GM12892 (cell line): ENCODE data around the gene CALM3.

Source experiments
- POLR2A ChIP-seq: IDR thresholded peaks from 2 replicates; pipeline ENCODE4 v1.6.1; 2011; ENCODE audit warnings: low read depth, low read length, control low read depth
- POLR2AphosphoS5 ChIP-seq: IDR thresholded peaks from 2 replicates; pipeline ENCODE4 v1.6.1; 2011; ENCODE audit warnings: low read depth, low read length, control low read depth

GRCh38 chr19:46552891-46553290 is 48.2 kb upstream of the CALM3 start:
- TF ChIP-seq POLR2AphosphoS5: no peak
- no peak for TF ChIP-seq POLR2A
